Pancreas (tissue), 10 donors: ENCODE measurements around the gene STOX2. TPM values are rescaled to one million over a fixed set of nuclear protein-coding genes. Genes with fewer than 3 reads are reported as not detected.

Experiments used
- ATAC-seq, 4 donors: fragments of 200-7000 bp; cut with Tn5 transposase; one replicate each; pipeline versions ENCODE4 v1.8.0 to v1.9.1; 2020; ENCODE audit warnings: mild to moderate bottlenecking in 4 of 4, moderate library complexity in 4 of 4
- DNase-seq, 6 donors: peaks; one replicate each; pipeline ENCODE4 v3.0.0-alpha.2; 2020
- FAIRE-seq: peaks from 2 replicates; lab custom pipeline; 2012; peaks lifted over from hg19 to GRCh38; lab: Jason Lieb, UNC
- H3K27ac ChIP-seq, 4 donors: fragments of 200-600 bp; sonication (generic); 1 replicate in 3 of 4; 2 replicates in 1 of 4; pipeline versions ENCODE4 v1.5.0 to v1.8.0; 2020
- H3K27me3 ChIP-seq, 4 donors: fragments of 200-600 bp; one replicate each; pipeline ENCODE4 v1.8.0; 2021
- H3K36me3 ChIP-seq, 3 donors: fragments of 200-600 bp; sonication (generic) in 1 of 3; one replicate each; pipeline versions ENCODE4 v1.5.0 to v1.8.0; 2020 to 2021
- H3K4me1 ChIP-seq, 3 donors: fragments of 200-600 bp; one replicate each; pipeline ENCODE4 v1.8.0; 2021
- H3K4me3 ChIP-seq, 4 donors: fragments of 200-600 bp; sonication (generic) in 2 of 4; one replicate each; pipeline versions ENCODE4 v1.5.0 to v1.8.0; 2020 to 2021
- H3K9me3 ChIP-seq, 4 donors: fragments of 200-600 bp; one replicate each; pipeline ENCODE4 v1.8.0; 2021
- CTCF ChIP-seq, 4 donors: fragments of 200-600 bp; sonication (generic) in 3 of 4; IDR thresholded peaks; one replicate each; pipeline versions ENCODE4 v1.5.0 to v1.8.0; 2021; ENCODE audit warnings: antibody characterized with exemption in 4 of 4
- WGBS, 2 donors: extraction: QIAGEN DNeasy Blood & Tissue Kit; methylation state at CpG; one replicate each; pipeline ENCODE4 v1.1.7; 2013; 5-methylcytosine and 5-hydroxymethylcytosine counted together
- intact Hi-C, 3 donors: fragments of 100-400 bp; cut with DNase I; formaldehyde crosslinking; loops; one replicate each; pipeline versions ENCODE4 v1.11.1 to v1.14.2; 2022
- polyA plus RNA-seq, 2 donors: library from polyadenylated mRNA; stranded (reverse); fragments of 200-250 nt; gene quantifications; one replicate each; pipeline ENCODE4 v1.2.3, GENCODE V29; 2013
- total RNA-seq, 6 donors: library from RNA; stranded (reverse); fragmentation: NEBNext Ultra II Directional in 4 of 6; extraction: Animal tissue kit (Norgen Biotek cat#: 25700) in 4 of 6; gene quantifications; one replicate each; pipeline versions ENCODE4 v1.2.1 to v1.2.4, GENCODE V29; 2021 to 2023
- donor health status: healthy with polysubstance abuse.
- donor health status: DM: no; HTN: no; CAD: no; lungs with moderate emphysema.
- donor health status: DM: no; HTN: no; CAD: no.
- donor health status: control.
- donor health status: control.
- donor health status: Bipolar disorder and iron deficiency.
- donor health status: DM: yes; HTN: yes; CAD: no.
- donor health status: DM: no; HTN: no; CAD: no.
- donor health status: DM: no; HTN: no; CAD: no.
- donor health status: DM: yes; HTN: yes; CAD: no.

STOX2 gene
- total and polyA plus RNA-seq, 8 donors, result 3.5 to 11.9 (median 8.8) TPM

GRCh38 chr4:183959319-183960045 lies 54.4 kb downstream of the STOX2 start:
- no peak for TF ChIP-seq CTCF (IDR thresholded peaks at IDR 0.05)
- FAIRE-seq (no peak), ATAC-seq (peak; percentile 23 to 42 (median 32)), DNase-seq (no peak)
- peak overlapping the region in 2 of 4 donors; percentile 0 to 7 for H3K4me3 ChIP-seq
- H3K36me3 ChIP-seq, result no peaks in the 10 kb centered on the region
- no peak overlapping the region for H3K27ac ChIP-seq
- intact Hi-C loops, result no loop called here
- H3K27me3 ChIP-seq, result no peaks in the 10 kb centered on the region
- no peaks in the 10 kb centered on the region for H3K9me3 ChIP-seq
- peaks cover 0 to 5% (median 0%) of the 10 kb centered on the region in 3 donors for H3K4me1 ChIP-seq
- WGBS, 2 donors, result 53 to 61% methylated on average over 10 of the region's 10 CpGs

GRCh38 chr4:183960046-183960420 lies 54.9 kb downstream of the STOX2 start:
- no peaks in the 10 kb centered on the region for H3K27me3 ChIP-seq
- DNase-seq (peak in 5 of 6 donors; percentile 54 to 81 (median 77)), FAIRE-seq (no peak), ATAC-seq (peak; percentile 96 to 99 (median 98))
- peak overlapping the region in 2 of 4 donors; percentile 0 to 7 for H3K4me3 ChIP-seq
- no peaks in the 10 kb centered on the region for H3K9me3 ChIP-seq
- peaks cover 0 to 10% (median 0%) of the 10 kb centered on the region in 3 donors for H3K4me1 ChIP-seq
- no peak for TF ChIP-seq CTCF (IDR thresholded peaks at IDR 0.05)
- peak overlapping the region in 1 of 4 donors; percentile 28 for H3K27ac ChIP-seq
- intact Hi-C loops, result no loop called here
- H3K36me3 ChIP-seq, result no peaks in the 10 kb centered on the region
- WGBS, 2 donors, result 19 to 23% methylated on average over 8 of the region's 8 CpGs

- H3K27me3 ChIP-seq, result no peaks in the 10 kb centered on the region
- H3K27ac ChIP-seq, result no peak overlapping the region
- no peak for TF ChIP-seq CTCF (IDR thresholded peaks at IDR 0.05)
- no peak for FAIRE-seq
- no peak overlapping the region for H3K4me3 ChIP-seq
- peak; percentile 16 to 41 (median 34) for ATAC-seq
- H3K36me3 ChIP-seq, result no peaks in the 10 kb centered on the region
- H3K9me3 ChIP-seq, result no peaks in the 10 kb centered on the region
- intact Hi-C loops, result no loop called here
- 56 to 61% methylated on average over 12 of the region's 12 CpGs for WGBS, 2 donors
- DNase-seq, result peak in 1 of 6 donors; percentile 38
- H3K4me1 ChIP-seq, result peaks cover 0 to 11% (median 0%) of the 10 kb centered on the region in 3 donors
Observed at GRCh38 chr4:183960962-183961541, 55.9 kb downstream of the STOX2 start.

- H3K9me3 ChIP-seq, result no peaks in the 10 kb centered on the region
- no peaks in the 10 kb centered on the region for H3K36me3 ChIP-seq
- no peak overlapping the region for H3K4me3 ChIP-seq
- no peak for TF ChIP-seq CTCF (IDR thresholded peaks at IDR 0.05)
- ATAC-seq (no peak), FAIRE-seq (no peak), DNase-seq (no peak)
- H3K4me1 ChIP-seq, result peaks cover 0 to 11% (median 0%) of the 10 kb centered on the region in 3 donors
- intact Hi-C loops, result no loop called here
- 48 to 95% methylated on average over 1 of the region's 1 CpG for WGBS, 2 donors
- no peak overlapping the region for H3K27ac ChIP-seq
- no peaks in the 10 kb centered on the region for H3K27me3 ChIP-seq
Observed at GRCh38 chr4:183961795-183962194, 56.7 kb downstream of the STOX2 start.

GRCh38 chr4:183962419-183962818 lies 57.3 kb downstream of the STOX2 start:
- no peak for FAIRE-seq
- WGBS, 2 donors, result 85% methylated on average over 2 of the region's 2 CpGs

More at GRCh38 chr4:183962419-183962818, 57.3 kb downstream of the STOX2 start:
- DNase-seq (no peak), ATAC-seq (no peak)
- no peaks in the 10 kb centered on the region for H3K9me3 ChIP-seq
- TF ChIP-seq CTCF (IDR thresholded peaks at IDR 0.05), result no peak
- H3K36me3 ChIP-seq, result no peaks in the 10 kb centered on the region
- H3K4me1 ChIP-seq, result peaks cover 0 to 11% (median 0%) of the 10 kb centered on the region in 3 donors
- no peak overlapping the region for H3K4me3 ChIP-seq
- no peak overlapping the region for H3K27ac ChIP-seq
- H3K27me3 ChIP-seq, result no peaks in the 10 kb centered on the region
- intact Hi-C loops, result no loop called here
